Type B pancreatic cell (in vitro differentiated cells): ENCODE results near the gene USH2A. TPM values are rescaled to one million over a fixed set of nuclear protein-coding genes. Genes with fewer than 3 reads are reported as not detected.

Source experiments
- DNase-seq: peaks from one replicate; pipeline ENCODE4 v3.0.0; 2021; ENCODE audit warnings: mixed read lengths; ENCODE audit not compliant: unreplicated experiment; ENCODE audit errors: extremely low spot score
- H3K27ac Mint-ChIP-seq: 2 replicates; pipeline ENCODE4 v1.8.0; 2021; ENCODE audit warnings: mild to moderate bottlenecking, mixed read lengths
- H3K27me3 Mint-ChIP-seq: 2 replicates; pipeline ENCODE4 v1.8.0; 2021; ENCODE audit warnings: mixed read lengths
- H3K36me3 Mint-ChIP-seq: 2 replicates; pipeline ENCODE4 v1.8.0; 2021; ENCODE audit warnings: mixed read lengths
- H3K4me1 Mint-ChIP-seq: one replicate; pipeline ENCODE4 v1.8.0; 2021; ENCODE audit warnings: mixed read lengths; ENCODE audit not compliant: unreplicated experiment
- H3K4me3 Mint-ChIP-seq: 2 replicates; pipeline ENCODE4 v1.8.0; 2021; ENCODE audit warnings: mild to moderate bottlenecking, mixed read lengths
- H3K9me3 Mint-ChIP-seq: 2 replicates; pipeline ENCODE4 v1.8.0; 2021; ENCODE audit warnings: mixed read lengths
- CTCF ChIP-seq: fragments of 200-600 bp; sonication (generic); conservative IDR thresholded peaks from 2 replicates; pipeline ENCODE4 v1.5.0; 2021; ENCODE audit warnings: antibody characterized with exemption, mild to moderate bottlenecking
- total RNA-seq: library from RNA; stranded (reverse); gene quantifications from 2 replicates; pipeline ENCODE4 v1.2.1, GENCODE V29; 2021; ENCODE audit warnings: low replicate concordance

USH2A gene
- total RNA-seq, 1 donor from 2014 or later = 0.22 TPM

- DNase-seq = no peak
- TF ChIP-seq CTCF = no peak
- Mint-ChIP-seq H3K9me3 (no peaks in the 10 kb centered on the region), H3K4me3 (no peak overlapping the region), H3K27me3 (peaks cover 5% of the 10 kb centered on the region), H3K4me1 (no peaks in the 10 kb centered on the region), H3K36me3 (no peaks in the 10 kb centered on the region), H3K27ac (no peak overlapping the region)
These were observed 523.3 kb downstream of the USH2A start for GRCh38 chr1:215899901-215900300.

- no peaks in the 10 kb centered on the region for H3K4me1 Mint-ChIP-seq
- DNase-seq = no peak
- no peaks in the 10 kb centered on the region for H3K36me3 Mint-ChIP-seq
- no peak overlapping the region for H3K4me3 Mint-ChIP-seq
- H3K9me3 Mint-ChIP-seq = no peaks in the 10 kb centered on the region
- no peak overlapping the region for H3K27ac Mint-ChIP-seq
- H3K27me3 Mint-ChIP-seq = peaks cover 13% of the 10 kb centered on the region
- no peak for TF ChIP-seq CTCF
These were observed 527.4 kb downstream of the USH2A start for GRCh38 chr1:215895893-215896292.

- Mint-ChIP-seq H3K4me3 (no peak overlapping the region), H3K4me1 (no peaks in the 10 kb centered on the region), H3K36me3 (no peaks in the 10 kb centered on the region), H3K27ac (no peak overlapping the region), H3K27me3 (peaks cover 17% of the 10 kb centered on the region), H3K9me3 (no peaks in the 10 kb centered on the region)
- no peak for DNase-seq
- TF ChIP-seq CTCF = no peak
These were observed 528.0 kb downstream of the USH2A start for GRCh38 chr1:215895276-215895675.

GRCh38 chr1:215894617-215895016 is 528.6 kb downstream of the USH2A start:
- H3K4me3 Mint-ChIP-seq = no peak overlapping the region
- DNase-seq = no peak
- no peak for TF ChIP-seq CTCF
- H3K4me1 Mint-ChIP-seq = no peaks in the 10 kb centered on the region
- H3K36me3 Mint-ChIP-seq = no peaks in the 10 kb centered on the region
- no peak overlapping the region for H3K27ac Mint-ChIP-seq
- no peaks in the 10 kb centered on the region for H3K9me3 Mint-ChIP-seq
- peaks cover 17% of the 10 kb centered on the region for H3K27me3 Mint-ChIP-seq

- H3K4me1 Mint-ChIP-seq = no peaks in the 10 kb centered on the region
- no peak overlapping the region for H3K27ac Mint-ChIP-seq
- no peak for DNase-seq
- H3K9me3 Mint-ChIP-seq = no peaks in the 10 kb centered on the region
- TF ChIP-seq CTCF = no peak
- H3K27me3 Mint-ChIP-seq = peaks cover 17% of the 10 kb centered on the region
- no peaks in the 10 kb centered on the region for H3K36me3 Mint-ChIP-seq
- no peak overlapping the region for H3K4me3 Mint-ChIP-seq
These were observed 531.8 kb downstream of the USH2A start for GRCh38 chr1:215891266-215892057.
